Left lung (tissue), 10 donors: Measurements from ENCODE around the gene WWOX. TPM values are rescaled to one million over a fixed set of nuclear protein-coding genes. Genes with fewer than 3 reads are reported as not detected.

Experiments
- ATAC-seq: fragments of 200-7000 bp; cut with Tn5 transposase; one replicate; pipeline ENCODE4 v1.9.1; 2020; ENCODE audit warnings: moderate library complexity
- DNase-seq, 4 donors: peaks; one replicate each; pipeline ENCODE4 v3.0.0-alpha.2; 2013 to 2020
- H3K27ac ChIP-seq, 2 donors: fragments of 200-600 bp; sonication (generic) in 1 of 2; one replicate each; pipeline versions ENCODE4 v1.5.0 to v1.8.0; 2020 to 2021
- H3K27me3 ChIP-seq, 2 donors: fragments of 200-600 bp; sonication (generic) in 1 of 2; one replicate each; pipeline versions ENCODE4 v1.5.0 to v1.8.0; 2020 to 2021
- H3K36me3 ChIP-seq, 2 donors: fragments of 200-600 bp; sonication (generic) in 1 of 2; one replicate each; pipeline versions ENCODE4 v1.5.0 to v1.8.0; 2020 to 2021
- H3K4me1 ChIP-seq, 2 donors: fragments of 200-600 bp; one replicate each; pipeline ENCODE4 v1.8.0; 2021
- H3K4me3 ChIP-seq, 2 donors: fragments of 200-600 bp; sonication (generic) in 1 of 2; one replicate each; pipeline versions ENCODE4 v1.5.0 to v1.8.0; 2020 to 2021; ENCODE audit warnings: mild to moderate bottlenecking in 1 of 2
- H3K9me3 ChIP-seq, 2 donors: fragments of 200-600 bp; sonication (generic) in 1 of 2; one replicate each; pipeline versions ENCODE4 v1.5.0 to v1.8.0; 2020 to 2021
- intact Hi-C, 2 donors: fragments of 100-400 bp; cut with DNase I; formaldehyde crosslinking; loops; one replicate each; pipeline versions ENCODE4 v1.11.2 to v1.14.2; 2022
- polyA plus RNA-seq, 6 donors: library from polyadenylated mRNA; unstranded; fragments of 120-200 nt; gene quantifications; one replicate each; pipeline ENCODE4 v1.2.1, GENCODE V29; 2013; ENCODE audit not compliant: insufficient read length in 6 of 6
- total RNA-seq, 2 donors: library from RNA; stranded (reverse); fragmentation: NEBNext Ultra II Directional; extraction: Animal tissue kit (Norgen Biotek cat#: 25700); gene quantifications; one replicate each; pipeline ENCODE4 v1.2.1, GENCODE V29; 2021
- TF ChIP-seq, protein P1 (sequence below), 2 donors: fragments of 200-600 bp; sonication (generic) in 1 of 2; IDR thresholded peaks; one replicate each; pipeline versions ENCODE4 v1.5.0 to v1.8.0; 2021; ENCODE audit warnings: antibody characterized with exemption in 2 of 2
- donor health status: DM: no; HTN: yes; CAD: no.
- donor health status: DM: no; HTN: no; CAD: no.

Gene WWOX
- total and polyA plus RNA-seq, 8 donors = 17.2 to 40.3 (median 30.8) TPM

GRCh38 chr16:79055251-79055970 is 956.0 kb downstream of the WWOX start:
- H3K4me1 ChIP-seq = no peaks in the 10 kb centered on the region
- DNase-seq (no peak), ATAC-seq (no peak)
- intact Hi-C loops = no loop called here
- no peak overlapping the region for H3K27ac ChIP-seq
- H3K9me3 ChIP-seq = no peaks in the 10 kb centered on the region
- no peak overlapping the region for H3K4me3 ChIP-seq
- no peaks in the 10 kb centered on the region for H3K27me3 ChIP-seq
- no peaks in the 10 kb centered on the region for H3K36me3 ChIP-seq
- TF ChIP-seq, protein P1, sequence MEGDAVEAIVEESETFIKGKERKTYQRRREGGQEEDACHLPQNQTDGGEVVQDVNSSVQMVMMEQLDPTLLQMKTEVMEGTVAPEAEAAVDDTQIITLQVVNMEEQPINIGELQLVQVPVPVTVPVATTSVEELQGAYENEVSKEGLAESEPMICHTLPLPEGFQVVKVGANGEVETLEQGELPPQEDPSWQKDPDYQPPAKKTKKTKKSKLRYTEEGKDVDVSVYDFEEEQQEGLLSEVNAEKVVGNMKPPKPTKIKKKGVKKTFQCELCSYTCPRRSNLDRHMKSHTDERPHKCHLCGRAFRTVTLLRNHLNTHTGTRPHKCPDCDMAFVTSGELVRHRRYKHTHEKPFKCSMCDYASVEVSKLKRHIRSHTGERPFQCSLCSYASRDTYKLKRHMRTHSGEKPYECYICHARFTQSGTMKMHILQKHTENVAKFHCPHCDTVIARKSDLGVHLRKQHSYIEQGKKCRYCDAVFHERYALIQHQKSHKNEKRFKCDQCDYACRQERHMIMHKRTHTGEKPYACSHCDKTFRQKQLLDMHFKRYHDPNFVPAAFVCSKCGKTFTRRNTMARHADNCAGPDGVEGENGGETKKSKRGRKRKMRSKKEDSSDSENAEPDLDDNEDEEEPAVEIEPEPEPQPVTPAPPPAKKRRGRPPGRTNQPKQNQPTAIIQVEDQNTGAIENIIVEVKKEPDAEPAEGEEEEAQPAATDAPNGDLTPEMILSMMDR (IDR thresholded peaks at IDR 0.05) = no peak

GRCh38 chr16:79061181-79061580 is 961.7 kb downstream of the WWOX start:
- no peaks in the 10 kb centered on the region for H3K4me1 ChIP-seq
- ATAC-seq = peak; percentile 80
- DNase-seq = no peak

GRCh38 chr16:79062336-79062735 is 962.9 kb downstream of the WWOX start:
- no peaks in the 10 kb centered on the region for H3K36me3 ChIP-seq
- intact Hi-C loops = no loop called here
- H3K27ac ChIP-seq = no peak overlapping the region

More at GRCh38 chr16:79061181-79061580, 961.7 kb downstream of the WWOX start:
- H3K4me3 ChIP-seq = no peak overlapping the region
- no peaks in the 10 kb centered on the region for H3K9me3 ChIP-seq
- TF ChIP-seq, protein P1 (IDR thresholded peaks at IDR 0.05) = no peak
- H3K27ac ChIP-seq = no peak overlapping the region
- no peaks in the 10 kb centered on the region for H3K36me3 ChIP-seq
- intact Hi-C loops = no loop called here
- H3K27me3 ChIP-seq = no peaks in the 10 kb centered on the region

DNA sequence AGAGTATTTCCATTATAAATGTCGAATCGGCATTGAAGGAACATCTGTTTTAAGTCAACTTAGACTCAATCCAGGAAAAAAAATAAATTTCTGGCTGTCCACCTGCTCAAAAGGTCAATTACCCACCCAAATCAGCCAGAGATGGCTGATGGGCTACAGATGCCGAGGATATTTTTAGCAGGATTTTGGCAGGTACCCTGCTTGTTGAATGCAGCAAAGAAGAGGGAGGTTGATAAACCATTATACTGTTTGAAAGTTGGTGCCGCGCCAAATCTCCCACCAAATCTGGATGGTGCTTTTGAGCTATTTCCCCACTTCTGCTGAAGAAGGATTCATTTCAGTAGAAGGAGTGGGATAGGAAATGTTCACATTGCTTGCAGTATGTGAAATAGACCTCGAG is 963.4 kb downstream of the WWOX start:
- no peak overlapping the region for H3K4me3 ChIP-seq
- DNase-seq (peak in 1 of 4 donors; percentile 49), ATAC-seq (no peak)
- H3K4me1 ChIP-seq = no peaks in the 10 kb centered on the region
- TF ChIP-seq, protein P1 (IDR thresholded peaks at IDR 0.05) = no peak
- no peaks in the 10 kb centered on the region for H3K9me3 ChIP-seq
- H3K27ac ChIP-seq = no peak overlapping the region
- H3K27me3 ChIP-seq = no peaks in the 10 kb centered on the region
- intact Hi-C loops = no loop called here
- H3K36me3 ChIP-seq = no peaks in the 10 kb centered on the region

More at GRCh38 chr16:79062336-79062735, 962.9 kb downstream of the WWOX start:
- DNase-seq = no peak
- Histone ChIP-seq H3K27me3 (no peaks in the 10 kb centered on the region), H3K9me3 (no peaks in the 10 kb centered on the region), H3K4me3 (no peak overlapping the region), H3K4me1 (no peaks in the 10 kb centered on the region)
- no peak for ATAC-seq
- TF ChIP-seq, protein P1 (IDR thresholded peaks at IDR 0.05) = no peak

DNA sequence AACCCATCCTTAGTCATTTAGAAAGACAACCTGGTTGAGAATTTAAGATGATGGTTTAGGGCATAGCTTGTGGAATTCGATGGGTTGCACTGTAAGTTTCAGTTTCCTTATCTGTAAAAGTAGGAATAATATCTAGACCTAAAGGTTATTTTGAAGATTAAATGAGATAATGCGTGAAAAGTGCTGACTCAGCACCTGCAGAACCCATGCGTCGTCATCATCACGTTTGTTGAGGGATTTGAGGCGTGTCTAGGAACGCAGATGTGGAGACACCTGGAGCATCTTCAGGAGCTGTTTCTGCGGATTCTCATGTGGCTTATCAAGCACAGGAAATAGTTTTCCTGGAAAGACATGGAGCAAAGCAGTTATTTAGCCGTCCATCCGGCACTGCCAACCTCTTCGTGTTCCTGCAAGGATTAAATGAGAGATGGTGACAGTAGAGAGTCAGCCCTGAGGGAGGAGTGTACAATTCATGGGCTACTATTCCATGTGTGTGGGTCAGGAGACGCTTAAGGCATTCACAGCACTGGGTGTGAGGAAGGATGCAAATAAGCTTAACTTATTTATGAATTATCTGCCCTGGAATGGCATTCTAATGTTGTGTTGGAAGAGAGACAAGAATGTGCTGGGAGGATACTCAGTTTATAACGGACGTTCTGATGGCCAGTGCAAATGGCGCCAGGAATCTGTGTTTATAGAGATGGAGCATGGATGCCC is 965.0 kb downstream of the WWOX start:
- H3K4me1 ChIP-seq = no peaks in the 10 kb centered on the region
- no peaks in the 10 kb centered on the region for H3K36me3 ChIP-seq
- H3K27ac ChIP-seq = no peak overlapping the region
- intact Hi-C loops = no loop called here
- DNase-seq = no peak
- TF ChIP-seq, protein P1 (IDR thresholded peaks at IDR 0.05) = no peak
- H3K27me3 ChIP-seq = no peaks in the 10 kb centered on the region
- no peaks in the 10 kb centered on the region for H3K9me3 ChIP-seq
- no peak for ATAC-seq
- H3K4me3 ChIP-seq = no peak overlapping the region
